Adipocyte (in vitro differentiated cells): ENCODE measurements around the gene ADAT1.

Source experiments
- DNase-seq: peaks from one replicate; pipeline ENCODE4 v3.0.0-alpha.2; 2015; ENCODE audit warnings: low read depth
- H3K27me3 ChIP-seq: replicated peaks from 2 replicates; pipeline ENCODE4 v1.7.0; 2013; ENCODE audit warnings: mild to moderate bottlenecking, low read length, moderate library complexity; ENCODE audit not compliant: control insufficient read depth, insufficient read depth
- H3K36me3 ChIP-seq: 2 replicates; pipeline ENCODE4 v1.7.0; 2013; ENCODE audit warnings: low read length, mild to moderate bottlenecking, moderate library complexity; ENCODE audit not compliant: control insufficient read depth, insufficient read depth, severe bottlenecking
- H3K4me1 ChIP-seq: 2 replicates; pipeline ENCODE4 v1.7.0; 2013; ENCODE audit warnings: mild to moderate bottlenecking, low read length, moderate library complexity; ENCODE audit not compliant: control insufficient read depth, insufficient read depth
- H3K4me3 ChIP-seq: 2 replicates; pipeline ENCODE4 v1.7.0; 2013; ENCODE audit warnings: mild to moderate bottlenecking, low read length, moderate library complexity
- H3K9ac ChIP-seq: 2 replicates; pipeline ENCODE4 v1.7.0; 2013; ENCODE audit warnings: mild to moderate bottlenecking, low read length, moderate library complexity
- H3K9me3 ChIP-seq: 2 replicates; pipeline ENCODE4 v1.7.0; 2013; ENCODE audit warnings: mild to moderate bottlenecking, low read length, moderate library complexity; ENCODE audit not compliant: control insufficient read depth

ADAT1 gene

DNA sequence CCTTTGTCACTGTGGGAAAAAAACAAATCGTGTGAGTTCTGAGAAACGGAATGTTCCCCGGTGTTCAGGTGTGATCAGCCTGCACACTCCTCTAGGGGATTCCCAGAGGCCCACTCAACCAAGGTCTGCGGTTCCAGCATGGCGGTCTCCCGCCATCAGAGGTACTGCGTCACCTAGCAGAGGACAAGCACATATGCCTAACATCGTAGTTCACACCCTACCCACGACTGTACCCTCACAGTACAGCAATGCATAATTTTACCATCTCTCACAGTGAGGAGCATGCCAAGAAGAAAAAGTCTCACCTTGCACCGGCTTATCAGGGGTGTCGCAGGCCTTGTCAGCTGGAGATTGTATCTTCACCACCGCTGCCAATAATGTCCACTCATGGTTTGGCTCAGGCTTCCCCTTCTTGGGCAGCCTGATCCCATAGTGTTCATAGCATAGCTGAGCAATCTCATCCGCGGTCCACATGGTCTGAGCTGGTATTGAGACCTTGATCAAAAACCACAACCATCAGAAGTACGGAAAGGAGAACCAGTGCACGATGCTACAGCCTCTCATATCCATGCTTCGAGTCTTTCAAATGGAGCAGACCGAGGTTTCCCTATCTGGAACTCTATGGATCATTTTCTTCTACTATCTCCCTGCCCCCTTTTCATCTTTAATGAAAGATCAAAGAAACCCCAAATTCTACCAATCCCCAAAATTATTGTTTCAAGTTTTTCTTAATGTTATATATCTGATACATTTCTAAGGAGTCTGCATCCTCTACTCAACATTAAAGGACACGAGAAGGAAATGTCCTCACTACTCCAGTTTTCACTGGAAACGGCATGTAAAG, 2.5 kb downstream of the ADAT1 start:
- no peaks in the 10 kb centered on the region for H3K27me3 ChIP-seq
- DNase-seq, result no peak
- peaks cover 27% of the 10 kb centered on the region for H3K4me1 ChIP-seq
- H3K36me3 ChIP-seq, result peaks cover 45% of the 10 kb centered on the region
- H3K9ac ChIP-seq, result peak overlapping the region; percentile 50
- no peak overlapping the region for H3K4me3 ChIP-seq
- H3K9me3 ChIP-seq, result no peaks in the 10 kb centered on the region

DNA sequence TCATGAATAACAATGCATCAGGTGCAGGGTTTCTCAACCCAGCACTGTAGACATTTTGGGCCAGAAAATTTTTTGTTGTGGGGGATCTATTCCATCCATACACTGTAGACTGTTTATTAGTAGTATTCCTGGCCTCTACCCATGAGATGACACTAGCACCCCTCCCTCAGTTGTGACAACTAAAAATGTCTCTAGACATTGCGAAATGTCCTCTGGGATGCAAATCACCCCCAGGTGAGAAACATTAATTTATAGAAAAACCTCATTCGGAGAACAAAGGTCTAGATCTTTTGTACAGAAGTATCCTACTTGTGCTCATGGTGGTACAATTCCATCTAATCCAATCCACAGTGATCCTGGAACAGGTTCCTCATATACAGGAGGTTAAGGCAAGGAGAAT, 4.3 kb downstream of the ADAT1 start:
- peaks cover 47% of the 10 kb centered on the region for H3K36me3 ChIP-seq
- no peak overlapping the region for H3K4me3 ChIP-seq
- DNase-seq, result no peak
- H3K9me3 ChIP-seq, result no peaks in the 10 kb centered on the region
- no peak overlapping the region for H3K9ac ChIP-seq
- H3K4me1 ChIP-seq, result peaks cover 31% of the 10 kb centered on the region
- no peaks in the 10 kb centered on the region for H3K27me3 ChIP-seq

DNA sequence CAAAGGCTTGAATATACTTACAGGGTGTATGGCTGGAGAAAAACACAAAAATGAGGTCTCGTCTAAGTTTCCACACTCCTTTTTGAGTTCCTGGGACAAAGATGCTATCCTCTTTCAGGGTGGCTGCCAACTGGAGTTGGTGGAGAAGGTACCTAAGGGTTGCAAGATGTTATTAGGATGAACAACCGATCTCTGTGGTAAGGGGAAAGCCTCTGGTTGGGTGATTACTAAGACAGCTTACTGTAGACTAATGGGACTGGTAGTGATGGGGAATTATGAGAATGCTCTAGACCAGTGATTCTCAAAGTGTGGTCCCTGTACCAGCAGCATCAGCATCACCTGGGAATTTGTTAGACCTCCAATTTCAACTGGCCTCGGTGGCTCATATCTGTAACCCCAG, 6.0 kb downstream of the ADAT1 start:
- Histone ChIP-seq H3K4me3 (no peak overlapping the region), H3K9ac (no peak overlapping the region), H3K27me3 (no peaks in the 10 kb centered on the region), H3K4me1 (peaks cover 28% of the 10 kb centered on the region), H3K9me3 (no peaks in the 10 kb centered on the region), H3K36me3 (peaks cover 54% of the 10 kb centered on the region)
- DNase-seq, result no peak

DNA sequence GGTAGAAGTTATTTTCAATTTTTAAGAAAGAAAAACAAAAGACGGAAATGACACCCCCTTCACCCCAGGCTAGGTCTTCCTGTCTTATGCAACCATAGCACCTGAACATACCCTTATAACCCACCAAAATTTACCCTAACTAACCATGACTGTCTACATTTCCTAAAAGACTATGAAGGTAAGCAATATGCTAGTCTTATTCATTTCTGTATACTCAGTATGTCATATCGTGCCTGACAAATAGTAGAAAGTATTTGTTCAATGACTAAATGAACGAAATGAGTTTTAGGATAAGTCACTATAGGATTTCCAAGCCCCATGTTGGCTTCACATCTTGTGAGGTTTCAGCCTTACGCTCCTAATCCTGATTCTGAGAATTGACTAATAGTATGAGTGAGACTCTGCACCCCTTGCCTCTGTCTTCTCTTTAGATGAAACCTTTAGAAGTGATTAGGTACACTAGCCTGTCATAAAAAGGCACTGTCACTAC, 6.5 kb downstream of the ADAT1 start:
- Histone ChIP-seq H3K4me1 (peaks cover 22% of the 10 kb centered on the region), H3K9ac (no peak overlapping the region), H3K4me3 (no peak overlapping the region), H3K9me3 (no peaks in the 10 kb centered on the region), H3K27me3 (no peaks in the 10 kb centered on the region), H3K36me3 (peaks cover 58% of the 10 kb centered on the region)
- DNase-seq, result no peak

DNA sequence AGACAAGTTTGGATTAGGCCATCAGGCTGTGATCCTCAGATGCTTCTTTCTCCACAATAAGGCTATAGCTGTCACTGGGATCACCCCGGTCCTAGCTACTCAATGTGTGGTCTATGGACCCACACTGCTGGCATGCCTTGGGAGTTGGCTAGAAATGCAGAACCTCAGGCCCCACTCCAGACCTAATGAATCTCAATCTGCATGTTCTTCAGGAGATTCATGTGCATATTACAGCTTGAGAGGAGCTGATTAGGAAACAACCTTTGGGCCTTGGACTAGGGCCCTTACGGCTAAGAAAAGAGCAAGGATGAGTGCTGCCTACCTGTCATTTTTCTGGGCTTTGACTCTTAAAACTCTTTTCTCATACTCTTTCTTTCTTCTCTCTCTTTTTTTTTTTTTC, 7.5 kb downstream of the ADAT1 start:
- H3K27me3 ChIP-seq, result no peaks in the 10 kb centered on the region
- H3K4me1 ChIP-seq, result peaks cover 13% of the 10 kb centered on the region
- H3K9me3 ChIP-seq, result no peaks in the 10 kb centered on the region
- DNase-seq, result no peak
- no peak overlapping the region for H3K4me3 ChIP-seq
- H3K9ac ChIP-seq, result no peak overlapping the region
- peaks cover 67% of the 10 kb centered on the region for H3K36me3 ChIP-seq

DNA sequence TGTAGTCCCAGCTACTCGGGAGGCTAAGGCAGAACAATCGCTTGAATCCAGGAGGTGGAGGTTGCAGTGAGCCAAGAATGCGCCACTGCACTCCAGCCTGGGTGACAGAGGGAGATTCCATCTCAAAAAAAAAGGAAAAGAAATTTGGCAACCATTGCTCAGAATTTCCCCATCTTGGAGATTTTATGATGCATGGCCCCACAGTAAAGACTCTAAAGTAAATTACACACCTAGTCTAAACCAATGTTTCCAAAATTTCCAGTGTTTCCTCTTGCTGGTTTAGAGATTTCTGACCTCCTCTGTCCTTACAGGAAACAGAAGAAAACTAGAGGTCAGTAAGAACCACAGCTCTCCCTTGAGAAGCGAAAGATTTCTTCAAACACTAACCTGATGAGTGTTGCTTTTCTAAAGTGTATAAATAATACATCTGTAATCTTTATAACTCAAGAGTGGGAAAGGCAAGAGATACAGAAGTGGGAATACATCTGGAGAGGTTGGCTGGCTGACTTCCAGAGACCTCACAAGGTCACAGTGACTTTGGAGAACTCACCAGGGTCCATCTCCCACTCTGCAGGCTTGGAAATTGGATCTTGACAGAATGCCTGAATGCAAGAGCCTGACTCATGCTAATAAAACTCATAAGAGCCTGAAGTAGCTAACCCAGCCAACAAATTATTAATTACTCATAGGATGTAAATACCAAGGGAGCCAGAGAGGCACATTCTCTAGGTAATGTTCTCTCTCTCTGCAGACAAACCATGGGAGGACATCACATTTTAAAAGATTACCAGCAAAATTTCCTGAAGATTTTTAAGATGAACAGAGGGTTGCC, 8.8 kb downstream of the ADAT1 start:
- no peaks in the 10 kb centered on the region for H3K9me3 ChIP-seq
- H3K9ac ChIP-seq, result no peak overlapping the region
- peaks cover 12% of the 10 kb centered on the region for H3K4me1 ChIP-seq
- no peak overlapping the region for H3K4me3 ChIP-seq
- H3K27me3 ChIP-seq, result no peaks in the 10 kb centered on the region
- DNase-seq, result no peak
- H3K36me3 ChIP-seq, result peaks cover 64% of the 10 kb centered on the region

DNA sequence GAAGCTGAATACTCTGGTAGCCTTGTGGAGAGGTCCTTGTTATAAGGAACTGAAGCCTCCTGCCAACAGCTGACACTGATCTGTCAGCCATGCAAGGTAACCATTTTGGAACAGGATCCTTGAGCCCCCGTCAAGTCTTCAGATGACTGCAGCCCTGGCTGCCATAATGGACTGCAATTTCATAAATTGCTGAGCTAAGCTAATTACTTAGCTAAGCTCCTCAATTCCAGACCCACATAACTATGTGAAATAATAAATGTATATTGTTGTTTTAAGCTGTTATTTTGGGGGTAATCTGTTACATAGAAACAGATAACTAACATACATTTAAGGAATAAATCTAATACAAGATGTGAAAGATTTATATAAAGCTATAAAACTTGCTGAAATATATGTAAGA, 16.6 kb downstream of the ADAT1 start:
- no peaks in the 10 kb centered on the region for H3K4me1 ChIP-seq
- H3K4me3 ChIP-seq, result no peak overlapping the region
- DNase-seq, result no peak
- H3K36me3 ChIP-seq, result peaks cover 79% of the 10 kb centered on the region
- H3K9me3 ChIP-seq, result no peaks in the 10 kb centered on the region
- no peak overlapping the region for H3K9ac ChIP-seq
- H3K27me3 ChIP-seq, result no peaks in the 10 kb centered on the region

DNA sequence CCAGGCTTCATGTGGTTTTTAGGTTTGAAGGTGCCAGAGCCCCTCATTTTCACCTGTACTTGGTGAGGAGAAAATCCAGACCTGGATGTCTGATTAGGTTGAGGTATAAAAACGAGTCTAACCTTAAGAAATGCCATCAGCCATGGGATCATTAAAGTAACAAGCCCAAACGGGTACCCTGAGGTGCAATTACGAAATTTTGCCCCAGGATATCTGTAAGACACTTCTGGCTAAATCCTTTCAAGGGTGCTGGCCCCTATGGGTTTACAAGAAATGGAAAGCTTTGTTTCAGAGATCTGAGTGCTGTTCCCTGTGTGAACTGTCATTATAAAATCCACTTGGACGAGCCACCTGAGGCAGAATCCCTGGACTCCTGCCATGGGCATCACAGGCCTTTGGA, 19.8 kb downstream of the ADAT1 start:
- H3K36me3 ChIP-seq, result peaks cover 62% of the 10 kb centered on the region
- no peak overlapping the region for H3K4me3 ChIP-seq
- DNase-seq, result no peak
- no peaks in the 10 kb centered on the region for H3K9me3 ChIP-seq
- no peaks in the 10 kb centered on the region for H3K27me3 ChIP-seq
- peaks cover 6% of the 10 kb centered on the region for H3K4me1 ChIP-seq
- no peak overlapping the region for H3K9ac ChIP-seq

DNA sequence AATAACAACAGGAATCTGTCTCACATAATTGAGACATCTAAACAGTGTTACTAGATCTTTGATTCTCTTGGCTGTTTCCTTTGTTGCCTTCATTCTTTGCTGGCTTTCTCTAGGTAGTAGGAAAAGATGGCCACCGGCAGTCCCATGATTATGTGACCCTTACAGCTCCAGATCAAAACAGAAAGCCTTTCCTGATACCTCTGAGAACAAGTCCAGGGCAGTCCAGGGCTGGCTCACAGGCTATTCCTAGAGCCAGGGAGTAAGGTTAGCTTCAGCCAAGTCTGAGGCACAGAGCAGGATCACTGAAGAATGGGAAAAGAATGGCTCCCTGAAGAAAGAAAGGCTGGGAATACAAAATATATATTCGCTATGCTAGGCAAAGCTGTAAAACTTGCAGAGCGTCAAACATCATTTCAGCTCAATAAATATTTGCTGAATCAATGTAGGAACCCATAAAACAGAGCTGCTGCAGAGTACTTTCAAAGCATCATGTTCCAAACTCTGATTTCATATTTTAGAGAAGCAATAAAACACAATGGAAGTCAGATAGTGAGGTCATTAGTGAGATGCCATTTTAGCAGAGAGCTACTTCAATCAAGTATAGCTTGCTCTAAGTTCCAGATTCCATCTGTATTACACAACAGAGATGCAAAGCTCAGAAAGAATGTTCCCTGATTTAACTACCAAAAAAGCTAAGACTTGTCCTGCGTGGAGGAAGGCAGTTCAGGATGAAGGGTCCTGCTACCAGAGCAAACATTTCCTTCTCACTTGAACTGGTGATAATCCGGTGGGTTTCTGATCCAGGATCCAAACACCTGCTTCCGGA, 23.4 kb downstream of the ADAT1 start:
- Histone ChIP-seq H3K4me1 (peaks cover 6% of the 10 kb centered on the region), H3K9ac (no peak overlapping the region), H3K27me3 (no peaks in the 10 kb centered on the region), H3K36me3 (peaks cover 45% of the 10 kb centered on the region), H3K4me3 (no peak overlapping the region), H3K9me3 (no peaks in the 10 kb centered on the region)
- peak; percentile 48 for DNase-seq

DNA sequence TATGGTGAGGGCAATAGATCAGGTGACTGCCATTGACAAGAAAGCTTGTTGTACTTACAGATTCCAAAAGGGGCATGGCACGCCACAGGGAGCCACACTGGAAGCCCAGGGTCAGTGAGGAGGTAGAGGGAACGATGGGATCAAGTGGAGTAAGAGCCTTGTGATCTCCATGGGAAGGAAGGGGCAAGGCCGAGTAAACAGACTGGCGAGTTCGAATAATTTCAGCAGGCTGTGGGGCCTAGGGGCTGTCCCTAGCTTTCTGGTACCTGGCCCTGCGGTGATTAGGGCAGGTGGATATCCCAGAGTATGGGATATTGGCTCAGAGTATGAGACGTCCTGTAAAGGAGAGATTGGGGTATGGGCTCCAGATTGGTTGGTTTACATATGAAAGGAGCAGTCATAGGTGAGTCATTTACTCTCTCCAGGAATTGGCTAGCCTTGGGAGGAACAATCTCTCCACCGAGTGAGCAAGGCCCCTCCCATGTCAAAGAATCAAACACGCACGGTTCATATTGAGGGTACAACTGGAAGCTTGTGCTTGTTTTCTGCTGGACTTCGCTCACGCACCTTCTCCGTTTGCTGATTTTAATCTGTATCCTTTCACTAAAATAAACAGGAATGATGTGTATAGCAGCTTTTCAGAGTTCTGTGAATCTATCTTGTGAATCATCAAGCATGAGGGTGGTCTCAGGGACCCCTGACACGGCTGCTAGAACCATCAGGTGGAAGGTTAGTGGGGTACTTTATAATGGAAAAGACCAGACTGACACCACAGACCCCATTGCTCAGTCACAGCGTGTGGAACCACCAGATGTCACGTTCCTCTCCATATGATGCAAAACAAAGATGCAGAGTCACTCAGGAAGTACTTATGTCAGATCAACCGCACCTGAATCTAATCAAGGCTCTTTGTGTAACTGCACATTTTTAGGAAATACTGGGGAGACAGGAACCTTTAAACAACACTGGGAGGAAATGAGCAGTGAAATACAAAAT, 29.0 kb downstream of the ADAT1 start:
- H3K27me3 ChIP-seq, result no peaks in the 10 kb centered on the region
- peak; percentile 51 for DNase-seq
- no peaks in the 10 kb centered on the region for H3K9me3 ChIP-seq
- no peak overlapping the region for H3K4me3 ChIP-seq
- peaks cover 20% of the 10 kb centered on the region for H3K4me1 ChIP-seq
- peaks cover 14% of the 10 kb centered on the region for H3K36me3 ChIP-seq
- H3K9ac ChIP-seq, result no peak overlapping the region
